ENCODE data around the gene CDKN2B. TPM values are rescaled to one million over a fixed set of nuclear protein-coding genes. Genes with fewer than 3 reads are reported as not detected.
A peak's percentile ranks its signal among the peaks of the same experiment; 100 is the strongest.

CDKN2B gene
- total and polyA plus RNA-seq, 2 of the 13 experiments (the other 11 are each of a cell fraction or from before 2014, with no cell fraction given) = 1.4 to 1.5 TPM

DNA sequence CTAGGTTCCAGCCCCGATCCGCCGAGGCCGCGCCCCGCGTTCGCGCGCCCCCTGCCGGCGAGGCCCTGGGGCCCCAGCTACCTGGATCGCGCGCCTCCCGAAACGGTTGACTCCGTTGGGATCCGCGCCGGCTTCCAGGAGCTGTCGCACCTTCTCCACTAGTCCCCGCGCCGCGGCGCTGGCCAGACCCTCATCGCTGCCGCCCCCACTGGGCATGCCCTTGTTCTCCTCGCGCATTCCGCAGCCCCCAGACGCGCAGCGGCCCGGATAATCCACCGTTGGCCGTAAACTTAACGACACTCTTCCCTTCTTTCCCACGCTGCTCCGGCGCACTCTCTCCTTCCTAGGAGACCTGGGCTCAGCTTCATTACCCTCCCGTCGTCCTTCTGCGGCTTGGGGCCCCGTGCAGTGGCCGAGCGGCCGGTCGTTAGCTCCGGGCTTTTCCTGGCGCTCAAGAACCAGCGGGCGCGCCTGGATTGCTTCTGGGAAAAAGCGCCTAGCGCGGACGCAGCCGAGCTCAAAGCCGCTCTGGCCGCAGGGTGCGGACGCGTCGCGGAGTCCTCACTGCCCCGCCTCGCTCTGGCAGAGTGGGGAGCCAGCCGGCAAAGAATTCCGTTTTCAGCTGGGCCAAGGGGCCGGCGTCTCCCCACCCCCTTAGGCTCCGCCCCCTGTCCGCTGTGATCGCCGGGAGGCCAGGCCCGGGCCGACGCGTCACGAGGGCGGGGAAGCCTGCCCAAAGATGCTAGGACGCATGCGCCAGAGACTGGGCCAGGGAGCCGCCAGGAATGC lies at the start of gene CDKN2B (continued):
- TF ChIP-seq, protein P1, sequence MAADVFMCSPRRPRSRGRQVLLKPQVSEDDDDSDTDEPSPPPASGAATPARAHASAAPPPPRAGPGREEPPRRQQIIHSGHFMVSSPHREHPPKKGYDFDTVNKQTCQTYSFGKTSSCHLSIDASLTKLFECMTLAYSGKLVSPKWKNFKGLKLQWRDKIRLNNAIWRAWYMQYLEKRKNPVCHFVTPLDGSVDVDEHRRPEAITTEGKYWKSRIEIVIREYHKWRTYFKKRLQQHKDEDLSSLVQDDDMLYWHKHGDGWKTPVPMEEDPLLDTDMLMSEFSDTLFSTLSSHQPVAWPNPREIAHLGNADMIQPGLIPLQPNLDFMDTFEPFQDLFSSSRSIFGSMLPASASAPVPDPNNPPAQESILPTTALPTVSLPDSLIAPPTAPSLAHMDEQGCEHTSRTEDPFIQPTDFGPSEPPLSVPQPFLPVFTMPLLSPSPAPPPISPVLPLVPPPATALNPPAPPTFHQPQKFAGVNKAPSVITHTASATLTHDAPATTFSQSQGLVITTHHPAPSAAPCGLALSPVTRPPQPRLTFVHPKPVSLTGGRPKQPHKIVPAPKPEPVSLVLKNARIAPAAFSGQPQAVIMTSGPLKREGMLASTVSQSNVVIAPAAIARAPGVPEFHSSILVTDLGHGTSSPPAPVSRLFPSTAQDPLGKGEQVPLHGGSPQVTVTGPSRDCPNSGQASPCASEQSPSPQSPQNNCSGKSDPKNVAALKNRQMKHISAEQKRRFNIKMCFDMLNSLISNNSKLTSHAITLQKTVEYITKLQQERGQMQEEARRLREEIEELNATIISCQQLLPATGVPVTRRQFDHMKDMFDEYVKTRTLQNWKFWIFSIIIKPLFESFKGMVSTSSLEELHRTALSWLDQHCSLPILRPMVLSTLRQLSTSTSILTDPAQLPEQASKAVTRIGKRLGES (CRISPR knock-in tag; IDR thresholded peaks at IDR 0.05; ENCODE audit: borderline replicate concordance) = no peak
- TF ChIP-seq CENPT (CRISPR knock-in tag; IDR thresholded peaks at IDR 0.05; ENCODE audit: low read depth) (no peak), NR3C1 (CRISPR knock-in tag; IDR thresholded peaks at IDR 0.05) (no peak), FOSL2 (CRISPR knock-in tag; IDR thresholded peaks at IDR 0.05) (peak; percentile 23; the same call in 1 of the 2 replicates), ZNF567 (CRISPR knock-in tag; IDR thresholded peaks at IDR 0.05; ENCODE audit: borderline replicate concordance) (no peak), ZNF367 (CRISPR knock-in tag; IDR thresholded peaks at IDR 0.05; ENCODE audit: borderline replicate concordance) (no peak; the same call in 1 of the 2 replicates), ZNF33B (CRISPR knock-in tag; IDR thresholded peaks at IDR 0.05) (0 out of 2 replicates have a peak, but pooled peaks have one; percentile 22), ZNF317 (CRISPR knock-in tag; IDR thresholded peaks at IDR 0.05) (peak; percentile 74; the same call in 1 of the 2 replicates), ZNF160 (CRISPR knock-in tag; IDR thresholded peaks at IDR 0.05) (no peak), HHEX (CRISPR knock-in tag; IDR thresholded peaks at IDR 0.05) (no peak), ZNF274 (CRISPR knock-in tag; IDR thresholded peaks at IDR 0.05) (no peak), GATAD1 (CRISPR knock-in tag; IDR thresholded peaks at IDR 0.05) (no peak; the same call in 1 of the 2 replicates)
- TF ChIP-seq, protein P2, sequence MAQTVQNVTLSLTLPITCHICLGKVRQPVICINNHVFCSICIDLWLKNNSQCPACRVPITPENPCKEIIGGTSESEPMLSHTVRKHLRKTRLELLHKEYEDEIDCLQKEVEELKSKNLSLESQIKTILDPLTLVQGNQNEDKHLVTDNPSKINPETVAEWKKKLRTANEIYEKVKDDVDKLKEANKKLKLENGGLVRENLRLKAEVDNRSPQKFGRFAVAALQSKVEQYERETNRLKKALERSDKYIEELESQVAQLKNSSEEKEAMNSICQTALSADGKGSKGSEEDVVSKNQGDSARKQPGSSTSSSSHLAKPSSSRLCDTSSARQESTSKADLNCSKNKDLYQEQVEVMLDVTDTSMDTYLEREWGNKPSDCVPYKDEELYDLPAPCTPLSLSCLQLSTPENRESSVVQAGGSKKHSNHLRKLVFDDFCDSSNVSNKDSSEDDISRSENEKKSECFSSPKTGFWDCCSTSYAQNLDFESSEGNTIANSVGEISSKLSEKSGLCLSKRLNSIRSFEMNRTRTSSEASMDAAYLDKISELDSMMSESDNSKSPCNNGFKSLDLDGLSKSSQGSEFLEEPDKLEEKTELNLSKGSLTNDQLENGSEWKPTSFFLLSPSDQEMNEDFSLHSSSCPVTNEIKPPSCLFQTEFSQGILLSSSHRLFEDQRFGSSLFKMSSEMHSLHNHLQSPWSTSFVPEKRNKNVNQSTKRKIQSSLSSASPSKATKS (CRISPR knock-in tag; IDR thresholded peaks at IDR 0.05) = no peak
- TF ChIP-seq, protein P3, sequence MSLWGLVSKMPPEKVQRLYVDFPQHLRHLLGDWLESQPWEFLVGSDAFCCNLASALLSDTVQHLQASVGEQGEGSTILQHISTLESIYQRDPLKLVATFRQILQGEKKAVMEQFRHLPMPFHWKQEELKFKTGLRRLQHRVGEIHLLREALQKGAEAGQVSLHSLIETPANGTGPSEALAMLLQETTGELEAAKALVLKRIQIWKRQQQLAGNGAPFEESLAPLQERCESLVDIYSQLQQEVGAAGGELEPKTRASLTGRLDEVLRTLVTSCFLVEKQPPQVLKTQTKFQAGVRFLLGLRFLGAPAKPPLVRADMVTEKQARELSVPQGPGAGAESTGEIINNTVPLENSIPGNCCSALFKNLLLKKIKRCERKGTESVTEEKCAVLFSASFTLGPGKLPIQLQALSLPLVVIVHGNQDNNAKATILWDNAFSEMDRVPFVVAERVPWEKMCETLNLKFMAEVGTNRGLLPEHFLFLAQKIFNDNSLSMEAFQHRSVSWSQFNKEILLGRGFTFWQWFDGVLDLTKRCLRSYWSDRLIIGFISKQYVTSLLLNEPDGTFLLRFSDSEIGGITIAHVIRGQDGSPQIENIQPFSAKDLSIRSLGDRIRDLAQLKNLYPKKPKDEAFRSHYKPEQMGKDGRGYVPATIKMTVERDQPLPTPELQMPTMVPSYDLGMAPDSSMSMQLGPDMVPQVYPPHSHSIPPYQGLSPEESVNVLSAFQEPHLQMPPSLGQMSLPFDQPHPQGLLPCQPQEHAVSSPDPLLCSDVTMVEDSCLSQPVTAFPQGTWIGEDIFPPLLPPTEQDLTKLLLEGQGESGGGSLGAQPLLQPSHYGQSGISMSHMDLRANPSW (CRISPR knock-in tag; IDR thresholded peaks at IDR 0.05; ENCODE audit: borderline replicate concordance) = no peak
- TF ChIP-seq, protein P4, sequence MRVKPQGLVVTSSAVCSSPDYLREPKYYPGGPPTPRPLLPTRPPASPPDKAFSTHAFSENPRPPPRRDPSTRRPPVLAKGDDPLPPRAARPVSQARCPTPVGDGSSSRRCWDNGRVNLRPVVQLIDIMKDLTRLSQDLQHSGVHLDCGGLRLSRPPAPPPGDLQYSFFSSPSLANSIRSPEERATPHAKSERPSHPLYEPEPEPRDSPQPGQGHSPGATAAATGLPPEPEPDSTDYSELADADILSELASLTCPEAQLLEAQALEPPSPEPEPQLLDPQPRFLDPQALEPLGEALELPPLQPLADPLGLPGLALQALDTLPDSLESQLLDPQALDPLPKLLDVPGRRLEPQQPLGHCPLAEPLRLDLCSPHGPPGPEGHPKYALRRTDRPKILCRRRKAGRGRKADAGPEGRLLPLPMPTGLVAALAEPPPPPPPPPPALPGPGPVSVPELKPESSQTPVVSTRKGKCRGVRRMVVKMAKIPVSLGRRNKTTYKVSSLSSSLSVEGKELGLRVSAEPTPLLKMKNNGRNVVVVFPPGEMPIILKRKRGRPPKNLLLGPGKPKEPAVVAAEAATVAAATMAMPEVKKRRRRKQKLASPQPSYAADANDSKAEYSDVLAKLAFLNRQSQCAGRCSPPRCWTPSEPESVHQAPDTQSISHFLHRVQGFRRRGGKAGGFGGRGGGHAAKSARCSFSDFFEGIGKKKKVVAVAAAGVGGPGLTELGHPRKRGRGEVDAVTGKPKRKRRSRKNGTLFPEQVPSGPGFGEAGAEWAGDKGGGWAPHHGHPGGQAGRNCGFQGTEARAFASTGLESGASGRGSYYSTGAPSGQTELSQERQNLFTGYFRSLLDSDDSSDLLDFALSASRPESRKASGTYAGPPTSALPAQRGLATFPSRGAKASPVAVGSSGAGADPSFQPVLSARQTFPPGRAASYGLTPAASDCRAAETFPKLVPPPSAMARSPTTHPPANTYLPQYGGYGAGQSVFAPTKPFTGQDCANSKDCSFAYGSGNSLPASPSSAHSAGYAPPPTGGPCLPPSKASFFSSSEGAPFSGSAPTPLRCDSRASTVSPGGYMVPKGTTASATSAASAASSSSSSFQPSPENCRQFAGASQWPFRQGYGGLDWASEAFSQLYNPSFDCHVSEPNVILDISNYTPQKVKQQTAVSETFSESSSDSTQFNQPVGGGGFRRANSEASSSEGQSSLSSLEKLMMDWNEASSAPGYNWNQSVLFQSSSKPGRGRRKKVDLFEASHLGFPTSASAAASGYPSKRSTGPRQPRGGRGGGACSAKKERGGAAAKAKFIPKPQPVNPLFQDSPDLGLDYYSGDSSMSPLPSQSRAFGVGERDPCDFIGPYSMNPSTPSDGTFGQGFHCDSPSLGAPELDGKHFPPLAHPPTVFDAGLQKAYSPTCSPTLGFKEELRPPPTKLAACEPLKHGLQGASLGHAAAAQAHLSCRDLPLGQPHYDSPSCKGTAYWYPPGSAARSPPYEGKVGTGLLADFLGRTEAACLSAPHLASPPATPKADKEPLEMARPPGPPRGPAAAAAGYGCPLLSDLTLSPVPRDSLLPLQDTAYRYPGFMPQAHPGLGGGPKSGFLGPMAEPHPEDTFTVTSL (CRISPR knock-in tag; IDR thresholded peaks at IDR 0.05; ENCODE audit: borderline replicate concordance) = no peak
